Umbilical cord (tissue), 2 donors: ENCODE data around the gene DNAJC22. TPM values are rescaled to one million over a fixed set of nuclear protein-coding genes. Genes with fewer than 3 reads are reported as not detected.
"Not testable (repeated sequence)": the region's sequence is repeated elsewhere in the genome, so short reads cannot be mapped to it uniquely, and the experiment has no call there.

Source experiments
- DNase-seq: peaks from one replicate; pipeline ENCODE4 v3.0.0-alpha.2; 2015; ENCODE audit warnings: low spot score
- total RNA-seq: library from RNA; depleted of rRNA; stranded (reverse); fragments of >200 nt; gene quantifications from one replicate; pipeline ENCODE4 v1.2.3, GENCODE V29; 2014; ENCODE audit warnings: low replicate concordance; ENCODE audit not compliant: insufficient read depth

Gene DNAJC22
- total RNA-seq, 1 donor from 2014 or later: 5.1 TPM

GRCh38 chr12:49331380-49332222, 15.1 kb upstream of the DNAJC22 start:
- peak; percentile 79 for DNase-seq

DNA sequence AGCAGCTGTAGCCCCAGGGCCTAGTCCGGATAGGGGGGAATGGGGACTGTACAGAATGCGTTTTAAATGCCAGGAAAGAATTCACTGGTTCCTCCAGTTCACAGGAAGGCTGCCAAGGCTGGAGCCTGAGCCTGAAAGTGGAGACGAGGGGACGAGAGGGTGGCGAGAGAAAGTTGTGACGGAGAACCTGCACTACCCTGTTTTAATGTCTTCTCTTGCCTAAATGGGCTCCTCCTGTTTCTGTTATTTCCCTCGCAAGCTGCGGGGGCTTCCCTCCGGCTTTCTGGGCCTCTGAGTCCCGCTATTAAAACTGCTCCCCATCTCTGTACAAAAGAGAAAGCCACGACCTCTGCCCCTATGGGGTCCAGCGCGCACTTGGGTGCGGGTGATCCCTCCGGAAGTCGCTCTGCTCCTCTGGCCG, 14.2 kb upstream of the DNAJC22 start:
- DNase-seq: no peak

- no peak for DNase-seq
Observed at GRCh38 chr12:49332891-49333371, 13.8 kb upstream of the DNAJC22 start.

DNA sequence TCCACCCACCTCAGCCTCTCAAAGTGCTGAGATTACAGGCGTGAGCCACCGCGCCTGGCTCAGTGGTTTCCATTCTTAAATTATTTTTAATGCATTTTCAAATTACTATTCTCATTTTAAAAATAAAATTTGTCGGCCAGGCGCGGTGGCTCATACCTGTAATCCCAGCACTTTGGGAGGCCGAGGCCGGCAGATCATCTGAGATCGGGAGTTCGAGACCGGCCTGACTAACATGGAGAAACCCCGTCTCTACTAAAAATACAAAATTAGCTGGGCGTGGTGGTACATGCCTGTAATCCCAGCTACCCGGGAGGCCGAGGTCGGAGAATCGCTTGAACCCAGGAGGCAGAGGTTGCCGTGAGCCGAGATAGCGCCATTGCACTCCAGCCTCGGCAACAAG, 12.9 kb upstream of the DNAJC22 start:
- not testable (repeated sequence) for DNase-seq

- DNase-seq: no peak
Observed at GRCh38 chr12:49334226-49334625, 12.5 kb upstream of the DNAJC22 start.

DNA sequence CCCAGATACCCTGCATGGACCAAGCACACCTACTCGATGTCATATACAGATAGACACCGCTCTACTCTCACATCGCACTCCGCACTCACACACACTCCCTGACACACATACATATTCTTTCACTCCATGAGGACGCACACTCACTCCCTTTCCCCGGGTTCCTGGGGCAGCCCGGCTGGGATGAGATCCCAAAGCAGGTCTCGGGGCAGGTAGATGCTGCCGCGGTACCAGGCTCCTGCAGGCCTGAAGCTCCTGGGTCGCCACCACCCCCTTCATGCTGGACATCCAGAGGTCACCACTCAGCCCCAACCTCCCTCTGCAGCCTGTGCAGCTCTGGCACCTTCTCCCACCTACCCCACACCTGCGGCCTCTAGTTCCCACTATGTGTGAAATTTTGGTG, 12.0 kb upstream of the DNAJC22 start:
- no peak for DNase-seq

- no peak for DNase-seq
Observed at GRCh38 chr12:49335118-49335954, 11.4 kb upstream of the DNAJC22 start.

GRCh38 chr12:49335955-49336644, 10.6 kb upstream of the DNAJC22 start:
- no peak for DNase-seq

- peak; percentile 76 for DNase-seq
Observed at GRCh38 chr12:49336645-49337584, 9.8 kb upstream of the DNAJC22 start, which contains the start of gene C1QL4. C1QL4 (minus strand) TSS chr12:49337188; CDS start chr12:49336477, 711 bp downstream.

DNA sequence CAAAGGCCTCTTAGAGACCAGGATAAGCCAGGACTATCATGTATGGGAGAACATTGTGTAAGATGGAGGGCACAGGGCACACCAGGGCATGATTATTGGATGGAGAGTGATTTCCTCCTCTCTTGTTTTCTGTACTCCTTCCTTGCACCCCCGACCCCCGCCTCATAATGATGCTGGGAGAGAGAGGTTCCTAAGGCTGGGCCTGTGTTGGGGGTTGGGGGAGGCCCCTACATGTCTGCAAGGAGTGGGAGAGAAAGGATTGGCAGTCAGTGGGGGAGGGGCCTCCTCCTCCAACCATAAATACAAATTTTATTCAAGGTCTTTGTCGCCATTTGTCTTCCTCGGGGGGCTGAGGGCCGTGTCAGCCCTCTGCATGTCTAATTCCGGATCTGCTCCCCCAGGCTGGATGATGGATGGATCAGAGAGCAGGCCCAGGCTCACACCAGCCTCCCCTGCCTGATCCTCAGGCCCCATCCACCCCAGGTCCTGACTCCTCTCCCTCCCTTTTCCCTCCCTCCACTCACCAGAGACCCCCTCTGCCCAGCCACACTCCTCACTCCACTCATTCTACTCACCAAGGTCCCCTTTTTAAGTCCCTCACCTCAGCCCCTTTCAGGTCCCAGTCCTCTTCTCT, 7.7 kb upstream of the DNAJC22 start:
- DNase-seq: no peak

DNA sequence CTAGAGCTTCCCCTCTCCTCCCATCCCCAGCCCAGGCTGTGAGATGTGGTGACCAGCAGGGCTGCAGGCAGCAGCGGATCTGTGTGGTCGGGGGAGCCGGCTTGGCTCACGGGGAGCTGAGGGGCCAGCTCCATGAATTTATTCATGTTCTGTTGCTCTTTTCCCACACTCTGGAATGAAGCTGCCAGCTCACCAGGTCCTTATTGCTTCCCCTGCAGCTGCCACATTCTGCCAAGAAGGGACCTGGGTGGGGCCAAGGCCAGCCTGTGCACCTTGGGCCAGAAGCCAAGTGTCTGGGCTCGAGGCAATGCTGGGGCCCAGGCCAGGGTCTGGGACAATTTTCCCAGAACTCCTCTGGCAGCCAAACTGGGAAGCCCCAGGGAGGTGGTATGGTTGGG, 7.2 kb upstream of the DNAJC22 start:
- DNase-seq: no peak

- DNase-seq: no peak
Observed at GRCh38 chr12:49340095-49340870, 6.4 kb upstream of the DNAJC22 start.

DNA sequence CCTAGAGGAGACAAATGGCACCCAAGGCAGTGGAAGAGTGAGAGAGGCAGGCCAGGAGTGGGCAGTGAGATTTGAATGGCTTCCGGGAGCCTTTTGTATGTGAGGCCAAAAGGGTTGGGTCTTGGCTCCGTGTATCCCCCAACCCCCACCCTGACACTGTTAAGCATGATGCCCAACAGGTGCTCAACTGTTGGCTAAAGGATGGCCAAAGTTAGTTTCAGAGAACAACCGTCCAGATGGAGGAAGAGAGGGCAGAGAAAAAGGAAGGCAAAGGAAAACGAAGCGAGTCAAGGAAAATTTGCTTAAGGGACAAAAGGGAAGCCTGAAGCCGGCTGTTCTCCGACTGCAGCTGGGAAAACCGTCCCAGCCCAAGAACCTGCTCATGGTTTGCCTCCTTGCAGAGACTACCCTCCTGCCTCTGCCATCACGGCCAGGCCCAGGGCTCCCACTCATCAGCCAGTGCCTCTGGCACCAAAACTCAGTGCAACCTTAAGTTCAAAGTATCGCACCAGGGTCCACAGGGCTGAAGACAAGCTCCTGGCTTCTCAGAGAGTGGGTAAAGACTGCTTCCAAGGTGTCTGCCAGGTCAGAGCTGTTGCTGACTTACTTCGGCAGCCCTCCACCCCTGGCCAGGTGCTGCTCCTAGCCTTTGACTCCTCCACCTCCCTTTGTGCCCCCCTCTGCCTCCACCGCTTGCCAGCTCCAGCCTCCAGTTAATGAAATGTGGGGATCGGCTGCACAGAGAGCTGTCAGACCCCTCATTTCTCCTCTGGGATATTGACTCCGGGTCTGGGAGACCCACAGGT, 5.5 kb upstream of the DNAJC22 start:
- DNase-seq: no peak

DNA sequence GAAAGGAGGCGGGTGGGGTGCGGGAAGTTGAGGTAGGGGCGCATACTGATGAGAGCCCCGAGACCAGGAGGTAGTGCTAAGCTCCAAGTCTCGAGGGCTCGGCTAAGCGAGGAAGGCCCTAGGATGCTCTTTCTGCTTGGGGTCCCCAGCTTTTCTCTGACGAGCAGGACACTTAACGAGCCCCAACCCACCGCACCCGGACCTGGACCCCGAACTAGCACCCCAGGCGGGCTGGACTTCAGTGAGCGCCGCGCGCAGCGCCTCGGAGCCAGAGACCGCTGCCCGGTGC, 5.0 kb upstream of the DNAJC22 start:
- DNase-seq: no peak

DNA sequence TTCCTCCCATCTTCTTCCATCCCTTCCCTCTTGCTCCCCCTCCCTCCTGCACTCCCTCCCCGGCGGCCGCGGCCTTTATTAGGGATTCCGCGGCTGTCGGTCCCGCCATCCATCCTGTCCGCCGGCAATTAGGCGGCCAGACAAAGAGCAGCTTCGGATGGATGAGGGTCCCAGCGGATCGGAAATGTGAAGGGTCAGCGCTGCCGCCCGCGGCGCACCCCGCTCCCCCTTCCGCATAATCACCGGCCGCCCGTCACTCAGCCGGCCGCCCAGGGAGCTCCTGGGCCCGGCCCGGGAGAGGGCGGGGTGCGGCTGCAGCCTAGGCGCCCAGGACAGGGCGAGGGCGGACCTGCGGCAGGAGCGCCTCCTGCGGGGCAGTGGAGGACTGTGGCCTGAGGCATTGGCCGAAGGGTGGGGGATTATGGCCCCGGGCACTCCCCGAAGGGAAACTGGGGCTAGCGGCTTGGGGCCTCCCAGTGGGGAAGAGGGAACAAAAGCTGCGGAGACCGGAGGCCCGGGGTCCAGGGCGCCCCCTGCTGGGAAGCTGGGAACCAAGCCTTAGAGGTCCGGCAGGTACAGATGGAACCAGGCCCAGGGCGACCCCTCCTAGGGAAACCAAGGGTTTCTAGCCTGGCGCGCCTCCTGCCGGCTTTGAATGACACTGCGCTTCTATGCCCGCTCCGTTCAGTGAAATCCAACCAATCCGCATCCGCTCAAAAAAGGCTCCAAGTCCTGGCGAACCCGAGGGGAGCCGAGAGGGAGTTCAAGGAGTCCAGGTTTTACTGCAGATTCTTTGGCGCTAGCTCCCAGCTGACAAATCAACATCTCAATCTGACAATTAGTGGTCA, 4.4 kb upstream of the DNAJC22 start:
- DNase-seq: peak; percentile 67

GRCh38 chr12:49342914-49343731, 3.6 kb upstream of the DNAJC22 start:
- no peak for DNase-seq

GRCh38 chr12:49344486-49345050, 2.1 kb upstream of the DNAJC22 start:
- no peak for DNase-seq
